GM12878 (cell line): ENCODE results near the gene OTUB1. TPM values are rescaled to one million over a fixed set of nuclear protein-coding genes. Genes with fewer than 3 reads are reported as not detected.

Experiments used
- ATAC-seq: fragments of 200-7000 bp; cut with Tn5 transposase; 3 replicates; pipeline ENCODE4 v1.9.1; 2020; ENCODE audit warnings: mild to moderate bottlenecking, moderate library complexity
- BruUV-seq: library from RNA; stranded (reverse); fragments of 400-500 nt; replicated peaks from 2 replicates; lab custom pipeline; 2021; lab: Mats Ljungman, UMichigan
- CTCF ChIA-PET: fragments of 300-600 bp; sonication (Branson Sonifier 250); formaldehyde crosslinking; extraction: SDS; loops from one replicate; lab custom pipeline; 2021; ENCODE audit warnings: inconsistent platforms; lab: Yijun Ruan, JAX
- POLR2A ChIA-PET: fragments of 350-600 bp; formaldehyde crosslinking; extraction: SDS; loops from one replicate; lab custom pipeline; 2021; ENCODE audit warnings: inconsistent platforms; lab: Charles Lee
- RAD21 ChIA-PET: fragments of 300-600 bp; sonication (Branson Sonifier 250); formaldehyde crosslinking; loops from one replicate; lab custom pipeline; 2023; ENCODE audit warnings: antibody characterized with exemption; ENCODE audit not compliant: unreplicated experiment; lab: Charles Lee
- SMC1A ChIA-PET: fragments of 300-600 bp; sonication (Branson Sonifier 250); formaldehyde crosslinking; loops from one replicate; lab custom pipeline; 2023; ENCODE audit not compliant: unreplicated experiment, uncharacterized antibody; lab: Charles Lee
- DNase-seq: peaks from one replicate; pipeline ENCODE4 v3.0.0-alpha.2; 2011; ENCODE audit warnings: low read depth, low spot score
- FAIRE-seq: peaks from 3 replicates; lab custom pipeline; 2011; peaks lifted over from hg19 to GRCh38; lab: Jason Lieb, UNC
- H2AFZ ChIP-seq: 2 replicates; pipeline ENCODE4 v1.6.0; 2011; ENCODE audit warnings: low read depth, low read length, control low read depth; ENCODE audit not compliant: control insufficient read depth
- H3K27ac ChIP-seq: 2 replicates; pipeline ENCODE4 v1.5.1; 2011; ENCODE audit warnings: control low read depth; ENCODE audit not compliant: control insufficient read depth, insufficient read depth
- H3K27me3 ChIP-seq, 2 experiments: replicated peaks in 1 of 2; 2 replicates each; pipeline versions ENCODE4 v1.6.0 to v1.6.1; 2011; ENCODE audit warnings: low read length in 1 of 2; ENCODE audit not compliant: control insufficient read depth in 2 of 2, insufficient read depth in 2 of 2
- H3K36me3 ChIP-seq, 2 experiments: 2 replicates each; pipeline ENCODE4 v1.5.1; 2011; ENCODE audit warnings: low read length in 1 of 2; ENCODE audit not compliant: control insufficient read depth in 2 of 2, insufficient read depth in 2 of 2
- H3K4me1 ChIP-seq: 2 replicates; pipeline ENCODE4 v1.6.1; 2011; ENCODE audit warnings: mild to moderate bottlenecking, low read length, moderate library complexity, mixed read lengths; ENCODE audit not compliant: control insufficient read depth, insufficient read depth
- H3K4me2 ChIP-seq: 2 replicates; pipeline ENCODE4 v1.6.0; 2011; ENCODE audit warnings: control low read depth; ENCODE audit not compliant: control insufficient read depth, insufficient read depth
- H3K4me3 ChIP-seq: fragments of 200-600 bp; sonication (generic); 2 replicates; pipeline ENCODE4 v1.5.1; 2016
- H3K79me2 ChIP-seq: 2 replicates; pipeline ENCODE4 v1.6.0; 2011; ENCODE audit warnings: low read length; ENCODE audit not compliant: control insufficient read depth, insufficient read depth
- H3K9ac ChIP-seq: 2 replicates; pipeline ENCODE4 v1.8.0; 2011; ENCODE audit warnings: low read length, control low read depth, mixed read lengths; ENCODE audit not compliant: control insufficient read depth, insufficient read depth
- H3K9me3 ChIP-seq: replicated peaks from 3 replicates; pipeline ENCODE4 v1.5.1; 2011; ENCODE audit warnings: mild to moderate bottlenecking, low read length; ENCODE audit not compliant: control insufficient read depth, insufficient read depth
- H4K20me1 ChIP-seq: 2 replicates; pipeline ENCODE4 v1.6.0; 2011; ENCODE audit not compliant: control insufficient read depth, insufficient read depth
- ATF3 ChIP-seq: IDR thresholded peaks from 2 replicates; pipeline ENCODE4 v1.6.1; 2011; ENCODE audit warnings: low read depth, mild to moderate bottlenecking, low read length, moderate library complexity, borderline replicate concordance; ENCODE audit errors: extremely low read depth
- BMI1 ChIP-seq: fragments of 450-650 bp; IDR thresholded peaks from 2 replicates; pipeline ENCODE4 v1.6.1; 2016; ENCODE audit warnings: mild to moderate bottlenecking, moderate library complexity, borderline replicate concordance
- ELK1 ChIP-seq: IDR thresholded peaks from 2 replicates; pipeline ENCODE4 v1.6.1; 2012; ENCODE audit warnings: low read depth, low read length, improper control_type of control experiment
- IRF4 ChIP-seq: IDR thresholded peaks from 2 replicates; pipeline ENCODE4 v1.6.1; 2011; ENCODE audit warnings: low read depth, low read length
- KAT2A ChIP-seq: conservative IDR thresholded peaks from 2 replicates; pipeline ENCODE4 v1.6.1; 2011; ENCODE audit warnings: low read depth, low read length; ENCODE audit not compliant: control insufficient read depth
- KLF5 ChIP-seq: fragments of 450-650 bp; IDR thresholded peaks from 2 replicates; pipeline ENCODE4 v1.6.1; 2014; ENCODE audit warnings: mild to moderate bottlenecking; ENCODE audit not compliant: partially characterized antibody
- MXI1 ChIP-seq: fragments of 150-350 bp; IDR thresholded peaks from 2 replicates; pipeline ENCODE4 v1.6.1; 2011; ENCODE audit warnings: low read depth, mild to moderate bottlenecking, inconsistent platforms, low read length, improper control_type of control experiment
- PAX5 ChIP-seq: IDR thresholded peaks from 2 replicates; pipeline ENCODE4 v1.6.1; 2011; ENCODE audit warnings: low read depth, low read length, borderline replicate concordance
- SMAD5 ChIP-seq: IDR thresholded peaks from 2 replicates; pipeline ENCODE4 v1.6.1; 2016; ENCODE audit warnings: antibody characterized with exemption, low read depth
- SPI1 ChIP-seq: IDR thresholded peaks from 2 replicates; pipeline ENCODE4 v1.6.1; 2011; ENCODE audit warnings: low read depth, mild to moderate bottlenecking, low read length, moderate library complexity, borderline replicate concordance; ENCODE audit not compliant: insufficient read depth
- SUZ12 ChIP-seq: fragments of 200-600 bp; sonication (generic); IDR thresholded peaks from one replicate; pipeline ENCODE4 v1.6.1; 2018; ENCODE audit warnings: antibody characterized with exemption, mild to moderate bottlenecking; ENCODE audit not compliant: unreplicated experiment
- TBL1XR1 ChIP-seq: IDR thresholded peaks from 2 replicates; pipeline ENCODE4 v1.6.1; 2012; ENCODE audit warnings: low read depth, low read length, improper control_type of control experiment
- ZBED1 ChIP-seq: IDR thresholded peaks from 2 replicates; pipeline ENCODE4 v1.6.1; 2016; ENCODE audit warnings: borderline replicate concordance
- ZBTB11 ChIP-seq: fragments of 450-650 bp; formaldehyde crosslinking; IDR thresholded peaks from 2 replicates; pipeline ENCODE4 v1.5.0; 2022; ENCODE audit warnings: mild to moderate bottlenecking, missing genetic modification characterization
- ZNF592 ChIP-seq: fragments of 450-650 bp; IDR thresholded peaks from 2 replicates; pipeline ENCODE4 v1.6.1; 2017; ENCODE audit warnings: mild to moderate bottlenecking, moderate library complexity
- ZNF622 ChIP-seq: fragments of 450-650 bp; IDR thresholded peaks from 2 replicates; pipeline ENCODE4 v1.6.1; 2017; ENCODE audit warnings: mild to moderate bottlenecking, inconsistent platforms
- WGBS: methylation state at CpG from one replicate; pipeline ENCODE4 v1.1.6; 2016; ENCODE audit warnings: low lambda C conversion rate; ENCODE audit not compliant: insufficient replicate concordance, insufficient coverage; ENCODE audit errors: missing lambda C conversion rate; 5-methylcytosine and 5-hydroxymethylcytosine counted together
- in situ Hi-C: fragments of 300-500 bp; cut with MboI; formaldehyde crosslinking; loops from 9 replicates; pipeline ENCODE4 v1.14.3; 2018; ENCODE audit warnings: mixed read lengths
- intact Hi-C: fragments of 100-400 bp; cut with micrococcal nuclease; formaldehyde crosslinking; loops from one replicate; pipeline ENCODE4 v1.14.2; 2022; ENCODE audit not compliant: unreplicated experiment
- polyA plus RNA-seq, 11 experiments: library from polyadenylated mRNA; depleted of rRNA in 4 of 11; unstranded in 6 of 11; stranded (reverse) in 5 of 11; fragments of >200 nt; fragmentation: Nextera tagmentation in 4 of 11; fragmentation: Illumina TruSeq in 1 of 11; extraction: Ambion mirVana in 4 of 11; extraction: Trizol in 1 of 11; gene quantifications; 1 replicate in 1 of 11; 2 replicates in 10 of 11; pipeline versions ENCODE4 v1.2.1 to v1.2.3, GENCODE V29; 2011 to 2016; ENCODE audit warnings: inconsistent platforms in 2 of 11, missing spikeins in 2 of 11, low read depth in 1 of 11
- total RNA-seq, 4 experiments: library from RNA; depleted of rRNA in 3 of 4; stranded (reverse); fragments of >200 nt in 3 of 4; fragmentation: Illumina TruSeq in 1 of 4; extraction: Trizol in 1 of 4; gene quantifications; 2 replicates each; pipeline versions ENCODE4 v1.2.1 to v1.2.3, GENCODE V29; 2013 to 2021

OTUB1 gene
- total and polyA plus RNA-seq, 10 of the 15 experiments (the other 5 are each of a cell fraction or from before 2014, with no cell fraction given), result 49.6 to 225 (median 131) TPM

- POLR2A ChIA-PET, result interaction anchor here (0.5 to 1.7 kb wide), 2 partner anchors 8 to 230 kb away, joined by 3 to 4 read pairs; partner anchors contain the start of gene COX8A
- WGBS, result 100% methylated on average over 1 of the region's 1 CpG
- Histone ChIP-seq H3K27ac (no peak overlapping the region), H3K36me3 (no peaks in the 10 kb centered on the region), H3K9ac (no peak overlapping the region), H3K4me3 (no peak overlapping the region), H2AFZ (no peak overlapping the region), H3K4me2 (no peak overlapping the region), H3K4me1 (peaks cover 13% of the 10 kb centered on the region), H3K79me2 (no peaks in the 10 kb centered on the region), H4K20me1 (no peaks in the 10 kb centered on the region), H3K27me3 (no peaks in the 10 kb centered on the region), H3K9me3 (no peaks in the 10 kb centered on the region)
- DNase-seq, result no peak
- no TSS peak for BruUV-seq
- RAD21 ChIA-PET, result no interaction called here
- peak; percentile 54 for ATAC-seq
- SMC1A ChIA-PET, result interaction anchor here (0.7 to 2.4 kb wide), 3 partner anchors 12 to 24 kb away, joined by 3 to 6 read pairs (median 6); no protein-coding TSS in a partner anchor
- intact Hi-C loops (no loop called here), in situ Hi-C loops (no loop called here)
- FAIRE-seq, result no peak
- CTCF ChIA-PET, result interaction anchor here (0.6 to 2.8 kb wide), 4 partner anchors 9 to 248 kb away, joined by 3 to 8 read pairs (median 4); no protein-coding TSS in a partner anchor
- no peak for TF ChIP-seq SUZ12
- TF ChIP-seq ZNF592, result no peak
- TF ChIP-seq MXI1, result no peak
- TF ChIP-seq TBL1XR1, result no peak
- TF ChIP-seq ZBED1, result no peak
- no peak for TF ChIP-seq ELK1
- TF ChIP-seq SMAD5, result no peak
- TF ChIP-seq KLF5, result no peak
- TF ChIP-seq ZBTB11 (CRISPR knock-in tag), result no peak
- no peak for TF ChIP-seq KAT2A
- TF ChIP-seq IRF4, result no peak
- TF ChIP-seq PAX5, result no peak
- TF ChIP-seq BMI1, result no peak
- TF ChIP-seq ZNF622, result no peak
- TF ChIP-seq ATF3, result no peak
- no peak for TF ChIP-seq SPI1
These were observed 19.8 kb upstream of the OTUB1 start for GRCh38 chr11:63966444-63966843.
